Spinal cord (tissue), 10 donors: Measurements from ENCODE around the gene CCDC88C. TPM values are rescaled to one million over a fixed set of nuclear protein-coding genes. Genes with fewer than 3 reads are reported as not detected.

Experiments
- DNase-seq, 6 donors: peaks; one replicate each; pipeline versions ENCODE4 v3.0.0 to v3.0.0-alpha.2; 2013 to 2015; ENCODE audit warnings: low spot score in 6 of 6, low read depth in 4 of 6
- H3K27ac ChIP-seq: one replicate; pipeline ENCODE4 v1.5.1; 2013; ENCODE audit warnings: low read depth, low read length, control low read depth
- H3K27me3 ChIP-seq: one replicate; pipeline ENCODE4 v1.6.1; 2013; ENCODE audit warnings: low read length; ENCODE audit not compliant: control insufficient read depth, insufficient read depth
- H3K36me3 ChIP-seq: one replicate; pipeline ENCODE4 v1.6.1; 2013; ENCODE audit warnings: low read length; ENCODE audit not compliant: control insufficient read depth, insufficient read depth
- H3K4me1 ChIP-seq: one replicate; pipeline ENCODE4 v1.6.1; 2013; ENCODE audit warnings: low read length; ENCODE audit not compliant: control insufficient read depth, insufficient read depth
- H3K4me3 ChIP-seq: one replicate; pipeline ENCODE4 v1.5.1; 2013; ENCODE audit warnings: low read depth, low read length, control low read depth
- H3K9me3 ChIP-seq: one replicate; pipeline ENCODE4 v1.6.1; 2013; ENCODE audit warnings: low read length; ENCODE audit not compliant: control insufficient read depth, insufficient read depth
- WGBS: methylation state at CpG from one replicate; pipeline ENCODE4 v1.1.5; 2013; ENCODE audit warnings: missing lambda C conversion rate; ENCODE audit not compliant: insufficient coverage; 5-methylcytosine and 5-hydroxymethylcytosine counted together
- polyA plus RNA-seq, 2 donors: library from polyadenylated mRNA; unstranded; fragments of 120-200 nt; gene quantifications; one replicate each; pipeline ENCODE4 v1.2.1, GENCODE V29; 2013; ENCODE audit not compliant: insufficient read length in 2 of 2
- total RNA-seq, 2 donors: library from RNA; depleted of rRNA in 1 of 2; stranded (reverse); fragments of 120-200 nt in 1 of 2; fragments of >200 nt in 1 of 2; gene quantifications; one replicate each; pipeline versions ENCODE4 v1.2.3 to v1.2.4, GENCODE V29; 2013 to 2014
- donor health status: healthy.

Gene CCDC88C
- total and polyA plus RNA-seq, 4 donors: 8.8 to 22.6 (median 19.9) TPM

- no peak for DNase-seq
- no peaks in the 10 kb centered on the region for H3K4me1 ChIP-seq
- H3K27ac ChIP-seq: no peak overlapping the region
- H3K27me3 ChIP-seq: no peaks in the 10 kb centered on the region
- H3K36me3 ChIP-seq: peaks cover 57% of the 10 kb centered on the region
- H3K9me3 ChIP-seq: no peaks in the 10 kb centered on the region
- 85% methylated on average over 2 of the region's 5 CpGs for WGBS
- no peak overlapping the region for H3K4me3 ChIP-seq
Measured at GRCh38 chr14:91278383-91278715, 139.3 kb downstream of the CCDC88C start.

- no peaks in the 10 kb centered on the region for H3K9me3 ChIP-seq
- H3K36me3 ChIP-seq: peaks cover 58% of the 10 kb centered on the region
- no peaks in the 10 kb centered on the region for H3K27me3 ChIP-seq
- DNase-seq: no peak
- H3K4me3 ChIP-seq: no peak overlapping the region
- no peak overlapping the region for H3K27ac ChIP-seq
- peaks cover 5% of the 10 kb centered on the region for H3K4me1 ChIP-seq
- WGBS: 89% methylated on average over 29 of the region's 30 CpGs
Measured at GRCh38 chr14:91277546-91278382, 139.9 kb downstream of the CCDC88C start.

DNA sequence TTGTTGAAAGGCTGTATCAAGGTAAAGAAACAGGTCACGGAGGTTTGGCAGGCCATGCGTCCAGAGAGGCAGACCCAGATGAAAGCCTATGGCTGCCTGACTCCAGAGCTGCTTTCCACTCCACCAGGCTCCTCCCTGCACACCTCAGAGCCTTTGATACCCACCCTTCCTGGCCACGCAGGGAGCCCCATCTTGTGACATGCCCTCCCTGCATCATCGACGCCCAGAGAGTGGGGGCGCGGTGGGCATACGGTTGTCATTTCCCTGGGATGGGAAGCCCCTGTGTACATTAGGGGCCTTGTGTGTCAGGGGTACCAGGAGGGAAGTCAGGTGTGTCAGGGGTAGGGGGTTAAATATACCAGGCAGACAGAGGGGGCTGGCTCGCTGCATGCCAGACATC, 142.8 kb downstream of the CCDC88C start:
- Histone ChIP-seq H3K36me3 (peaks cover 52% of the 10 kb centered on the region), H3K9me3 (no peaks in the 10 kb centered on the region), H3K27me3 (no peaks in the 10 kb centered on the region), H3K4me1 (peaks cover 25% of the 10 kb centered on the region), H3K27ac (no peak overlapping the region), H3K4me3 (no peak overlapping the region)
- no peak for DNase-seq
- 94% methylated on average over 9 of the region's 9 CpGs for WGBS

DNA sequence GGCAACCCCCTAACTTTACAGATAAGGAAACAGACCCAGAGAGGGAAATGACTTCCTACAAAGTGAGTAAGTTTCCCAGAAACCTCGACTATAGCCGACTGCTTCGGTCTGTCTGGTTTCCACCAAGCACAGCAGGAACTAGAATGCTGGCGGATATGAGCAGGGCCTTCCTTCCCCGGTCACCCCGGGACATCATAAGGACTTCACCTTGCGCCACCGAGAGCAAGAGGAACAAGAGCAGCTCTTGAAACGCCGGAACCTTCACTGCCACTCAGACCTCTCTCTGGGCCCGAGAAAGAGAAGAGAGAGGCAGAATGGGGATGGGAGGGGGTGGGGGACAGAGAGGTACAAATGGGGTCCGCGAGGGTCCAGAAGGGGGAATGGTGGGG, 143.7 kb downstream of the CCDC88C start:
- DNase-seq: no peak
- Histone ChIP-seq H3K27ac (no peak overlapping the region), H3K9me3 (no peaks in the 10 kb centered on the region), H3K36me3 (peaks cover 44% of the 10 kb centered on the region), H3K27me3 (no peaks in the 10 kb centered on the region), H3K4me3 (no peak overlapping the region), H3K4me1 (peaks cover 34% of the 10 kb centered on the region)
- WGBS: 97% methylated on average over 10 of the region's 13 CpGs

GRCh38 chr14:91273273-91273884, 144.2 kb downstream of the CCDC88C start:
- Histone ChIP-seq H3K9me3 (no peaks in the 10 kb centered on the region), H3K4me1 (peaks cover 34% of the 10 kb centered on the region), H3K36me3 (peaks cover 39% of the 10 kb centered on the region), H3K27me3 (no peaks in the 10 kb centered on the region), H3K27ac (no peak overlapping the region), H3K4me3 (no peak overlapping the region)
- 96% methylated on average over 15 of the region's 27 CpGs for WGBS
- DNase-seq: no peak

DNA sequence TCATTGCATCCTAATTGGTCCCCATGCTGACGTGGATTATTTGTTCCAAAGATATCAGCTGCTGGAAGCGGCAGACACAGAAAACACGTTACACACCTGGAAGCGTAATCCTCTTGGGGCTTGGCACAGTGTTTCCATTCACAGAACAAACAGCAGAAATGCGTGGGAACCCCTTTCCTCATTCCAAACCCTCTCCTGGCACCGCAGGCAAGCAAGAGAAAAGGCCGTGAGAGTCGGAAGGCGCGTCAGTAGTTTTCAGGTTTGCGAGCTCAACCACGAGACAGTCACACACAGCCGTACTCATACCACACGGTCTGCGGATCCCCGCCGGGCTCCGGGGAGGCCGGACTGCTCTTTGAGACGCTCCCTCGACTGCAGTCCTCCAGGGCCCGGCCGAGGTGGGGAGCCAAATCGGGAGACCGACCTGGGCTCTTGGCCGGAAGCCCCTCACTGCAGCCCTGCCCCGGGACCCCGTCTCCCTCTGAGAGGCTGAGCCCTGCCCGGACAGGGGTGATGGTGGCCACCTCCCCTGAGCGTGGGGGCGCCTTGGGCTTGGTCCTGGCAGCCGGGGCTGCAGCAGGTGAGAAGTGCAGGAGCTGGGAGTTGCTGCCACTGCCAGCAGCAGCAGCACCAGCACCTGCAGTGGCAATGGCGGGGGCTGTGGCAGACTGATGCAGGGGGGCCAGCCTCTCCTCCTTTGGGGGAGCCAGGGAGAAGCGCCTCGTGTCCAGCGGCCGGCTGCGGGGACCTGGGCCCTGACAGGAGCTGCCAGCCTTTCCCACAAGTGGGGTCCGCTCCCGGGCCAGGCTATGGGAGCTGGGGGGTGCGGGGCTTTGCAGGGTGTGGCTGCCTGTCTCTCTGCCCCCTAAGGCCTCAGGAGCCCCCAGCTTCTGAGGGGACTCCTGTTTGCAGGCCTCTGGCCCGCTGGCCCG, 145.0 kb downstream of the CCDC88C start:
- WGBS: 86% methylated on average over 38 of the region's 43 CpGs
- H3K27me3 ChIP-seq: no peaks in the 10 kb centered on the region
- peaks cover 34% of the 10 kb centered on the region for H3K4me1 ChIP-seq
- H3K4me3 ChIP-seq: no peak overlapping the region
- no peaks in the 10 kb centered on the region for H3K9me3 ChIP-seq
- H3K36me3 ChIP-seq: peaks cover 32% of the 10 kb centered on the region
- peak in 1 of 6 donors; percentile 77 for DNase-seq
- no peak overlapping the region for H3K27ac ChIP-seq

DNA sequence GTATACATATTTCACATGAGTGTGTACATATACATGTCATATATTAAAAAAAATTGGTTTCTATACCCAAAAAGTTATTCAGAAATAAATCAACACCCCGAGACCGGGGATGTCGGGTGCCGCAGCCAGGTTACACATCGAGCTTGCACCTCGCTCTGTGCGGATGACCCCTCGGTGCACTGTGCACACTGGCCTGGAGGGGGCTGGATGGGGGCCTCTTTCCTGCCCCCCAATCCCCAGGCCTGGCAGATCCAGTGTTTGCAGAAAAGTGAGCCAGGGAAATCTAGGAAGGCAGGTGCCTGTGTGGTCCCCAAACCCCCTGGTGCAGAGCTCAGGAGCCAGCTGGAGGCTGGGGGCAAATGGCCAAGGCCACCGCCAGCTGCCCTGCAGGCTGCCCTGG, 146.0 kb downstream of the CCDC88C start:
- Histone ChIP-seq H3K27me3 (no peaks in the 10 kb centered on the region), H3K27ac (no peak overlapping the region), H3K36me3 (peaks cover 30% of the 10 kb centered on the region), H3K4me1 (peaks cover 34% of the 10 kb centered on the region), H3K9me3 (no peaks in the 10 kb centered on the region), H3K4me3 (no peak overlapping the region)
- 97% methylated on average over 4 of the region's 9 CpGs for WGBS
- DNase-seq: no peak

GRCh38 chr14:91270619-91271018, 147.0 kb downstream of the CCDC88C start:
- H3K4me1 ChIP-seq: peaks cover 34% of the 10 kb centered on the region

GRCh38 chr14:91270188-91270587, 147.4 kb downstream of the CCDC88C start:
- peaks cover 30% of the 10 kb centered on the region for H3K36me3 ChIP-seq
- no peak overlapping the region for H3K27ac ChIP-seq
- H3K4me1 ChIP-seq: peaks cover 34% of the 10 kb centered on the region
- H3K27me3 ChIP-seq: peaks cover 7% of the 10 kb centered on the region
- no peak for DNase-seq
- no peaks in the 10 kb centered on the region for H3K9me3 ChIP-seq
- WGBS: 94% methylated on average over 6 of the region's 6 CpGs
- no peak overlapping the region for H3K4me3 ChIP-seq

More at GRCh38 chr14:91270619-91271018, 147.0 kb downstream of the CCDC88C start:
- H3K4me3 ChIP-seq: no peak overlapping the region
- DNase-seq: no peak
- H3K27me3 ChIP-seq: peaks cover 5% of the 10 kb centered on the region
- no peaks in the 10 kb centered on the region for H3K9me3 ChIP-seq
- peaks cover 30% of the 10 kb centered on the region for H3K36me3 ChIP-seq
- H3K27ac ChIP-seq: no peak overlapping the region
- WGBS: 100% methylated on average over 1 of the region's 8 CpGs
